Stimulated activated naive CD8-positive, alpha-beta T cell treated with anti-CD3 and anti-CD28 coated beads, Interleukin-15, Interleukin-2, amounts not matched to agents 100 ng/mL and 50 ng/mL, for 24 hours (primary cell): ENCODE measurements around the gene HOXD11.
A peak's percentile ranks its signal among the peaks of the same experiment; 100 is the strongest.

Experiments used
- H3K27ac Mint-ChIP-seq: one replicate; pipeline ENCODE4 v1.8.0; 2021; ENCODE audit warnings: mild to moderate bottlenecking, mixed read lengths
- H3K27me3 Mint-ChIP-seq: one replicate; pipeline ENCODE4 v1.8.0; 2021; ENCODE audit warnings: mixed read lengths
- H3K36me3 Mint-ChIP-seq: one replicate; pipeline ENCODE4 v1.8.0; 2021; ENCODE audit warnings: low read depth, mixed read lengths
- H3K4me1 Mint-ChIP-seq: one replicate; pipeline ENCODE4 v1.8.0; 2021; ENCODE audit warnings: low read depth, mixed read lengths
- H3K4me3 Mint-ChIP-seq: one replicate; pipeline ENCODE4 v1.8.0; 2021; ENCODE audit warnings: mild to moderate bottlenecking, mixed read lengths
- H3K9me3 Mint-ChIP-seq: one replicate; pipeline ENCODE4 v1.8.0; 2021; ENCODE audit warnings: mixed read lengths

Gene HOXD11

DNA sequence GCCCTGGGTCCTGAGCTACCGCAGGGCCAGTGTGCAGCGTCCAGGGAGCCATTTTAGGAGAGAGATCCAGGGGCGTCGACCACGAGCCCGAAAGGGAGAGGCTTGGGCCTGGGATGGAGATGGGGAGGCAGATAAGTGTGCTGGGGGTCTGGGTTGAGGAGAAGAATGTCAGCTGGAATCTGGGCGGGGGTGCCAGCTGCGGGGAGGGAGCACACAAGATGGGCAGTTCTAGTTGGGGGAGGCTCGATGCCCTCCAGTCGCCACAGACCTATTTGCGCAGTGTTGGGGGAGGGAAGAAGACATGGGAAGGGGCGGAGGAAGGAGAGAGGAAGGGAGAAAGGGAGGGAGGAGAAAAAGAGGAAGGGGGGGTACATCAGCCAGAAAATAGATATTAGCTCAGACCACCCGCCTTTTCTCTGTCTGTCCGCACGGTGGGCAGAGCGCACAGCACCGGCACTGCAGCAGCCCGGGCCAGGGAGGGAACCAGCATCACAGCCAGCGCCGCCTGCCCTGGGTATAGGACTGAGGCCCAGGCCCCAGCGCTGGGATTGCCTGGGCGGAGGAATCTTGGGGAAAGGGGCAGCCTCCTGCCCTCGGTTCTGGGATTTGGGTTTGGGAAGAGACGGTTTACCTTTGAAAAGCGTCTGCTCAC is 1.9 kb upstream of the HOXD11 start:
- no peak overlapping the region for H3K27ac Mint-ChIP-seq
- H3K9me3 Mint-ChIP-seq = peaks cover 6% of the 10 kb centered on the region

GRCh38 chr2:176105730-176106580 is 1.1 kb upstream of the HOXD11 start:
- Mint-ChIP-seq H3K36me3 (peaks cover 9% of the 10 kb centered on the region), H3K4me1 (peaks cover 31% of the 10 kb centered on the region), H3K9me3 (peaks cover 6% of the 10 kb centered on the region), H3K4me3 (peak overlapping the region; percentile 68), H3K27ac (peak overlapping the region; percentile 69), H3K27me3 (peaks cover 88% of the 10 kb centered on the region)

More for the DNA sequence above, 1.9 kb upstream of the HOXD11 start:
- Mint-ChIP-seq H3K4me3 (no peak overlapping the region), H3K4me1 (peaks cover 31% of the 10 kb centered on the region), H3K27me3 (peaks cover 89% of the 10 kb centered on the region), H3K36me3 (peaks cover 9% of the 10 kb centered on the region)

DNA sequence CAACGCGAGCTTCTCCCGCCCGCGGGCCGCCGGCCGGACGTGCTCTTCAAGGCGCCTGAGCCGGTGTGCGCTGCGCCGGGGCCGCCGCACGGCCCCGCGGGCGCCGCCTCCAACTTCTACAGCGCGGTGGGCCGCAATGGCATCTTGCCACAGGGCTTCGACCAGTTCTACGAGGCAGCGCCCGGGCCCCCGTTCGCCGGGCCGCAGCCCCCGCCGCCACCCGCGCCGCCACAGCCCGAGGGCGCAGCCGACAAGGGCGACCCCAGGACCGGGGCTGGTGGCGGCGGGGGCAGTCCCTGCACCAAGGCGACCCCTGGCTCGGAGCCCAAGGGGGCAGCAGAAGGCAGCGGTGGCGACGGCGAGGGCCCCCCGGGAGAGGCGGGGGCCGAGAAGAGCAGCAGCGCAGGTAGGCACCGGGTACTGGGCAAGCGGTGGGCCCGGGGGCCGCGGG is 676 bp downstream of the HOXD11 start:
- Mint-ChIP-seq H3K9me3 (peaks cover 6% of the 10 kb centered on the region), H3K36me3 (peaks cover 9% of the 10 kb centered on the region), H3K4me3 (no peak overlapping the region), H3K4me1 (peaks cover 31% of the 10 kb centered on the region), H3K27me3 (peaks cover 88% of the 10 kb centered on the region), H3K27ac (no peak overlapping the region)

DNA sequence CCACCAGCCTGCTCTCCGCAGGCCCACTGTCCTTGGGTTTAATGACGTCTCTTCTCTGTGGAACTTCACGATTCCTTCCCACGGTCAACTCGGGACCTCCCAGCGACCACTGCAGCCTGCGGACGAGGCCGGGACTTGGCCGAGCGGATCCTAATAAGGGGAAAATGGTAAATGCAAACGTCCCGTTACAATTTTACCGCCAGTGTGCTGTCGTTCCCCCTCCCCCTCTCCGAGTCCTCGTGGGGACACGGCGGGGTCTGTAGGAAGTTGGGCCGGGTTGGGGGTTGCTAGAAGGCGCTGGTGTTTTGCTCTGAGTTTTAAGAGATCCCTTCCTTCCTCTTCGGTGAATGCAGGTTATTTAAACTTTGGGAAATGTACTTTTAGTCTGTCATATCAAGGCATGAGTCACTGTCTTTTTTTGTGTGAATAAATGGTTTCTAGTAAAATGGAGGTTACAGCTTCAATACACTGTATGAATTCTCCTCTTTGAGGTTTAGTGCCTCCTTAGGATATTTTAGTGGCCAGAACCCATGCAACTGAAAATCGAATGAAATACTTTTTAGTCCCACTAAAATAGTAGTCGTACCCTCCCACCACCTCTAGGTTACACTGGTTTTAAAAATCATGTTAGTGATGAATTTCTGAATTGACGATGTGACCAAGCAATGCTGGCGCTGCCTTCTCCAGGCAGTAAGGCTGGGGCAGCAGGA is 2.3 kb downstream of the HOXD11 start:
- peaks cover 88% of the 10 kb centered on the region for H3K27me3 Mint-ChIP-seq
- H3K9me3 Mint-ChIP-seq = peaks cover 10% of the 10 kb centered on the region

DNA sequence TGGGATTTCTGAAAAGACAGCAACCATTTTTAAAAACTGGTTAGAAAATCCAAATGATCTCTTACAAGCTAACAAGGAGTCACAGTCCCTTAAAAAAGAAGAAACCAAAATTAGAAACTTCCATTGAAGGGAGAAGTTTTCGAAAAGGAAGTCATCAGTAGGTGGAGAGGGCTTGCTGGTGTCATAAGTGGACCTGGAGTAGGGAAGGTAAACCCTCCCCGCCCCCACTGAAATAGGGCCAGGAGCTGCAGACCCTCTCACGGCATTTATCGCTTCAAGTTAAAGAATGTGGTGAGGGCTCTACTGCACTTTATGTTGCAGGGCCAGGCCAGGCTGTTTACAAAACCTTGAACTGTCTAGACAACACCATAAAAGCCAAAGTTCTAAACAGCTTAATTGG is 2.9 kb downstream of the HOXD11 start:
- H3K4me1 Mint-ChIP-seq = peaks cover 25% of the 10 kb centered on the region
- peaks cover 9% of the 10 kb centered on the region for H3K36me3 Mint-ChIP-seq
- no peak overlapping the region for H3K4me3 Mint-ChIP-seq
- peaks cover 10% of the 10 kb centered on the region for H3K9me3 Mint-ChIP-seq
- H3K27me3 Mint-ChIP-seq = peaks cover 88% of the 10 kb centered on the region
- H3K27ac Mint-ChIP-seq = peak overlapping the region; percentile 50

More for the DNA sequence above, 2.3 kb downstream of the HOXD11 start:
- peaks cover 9% of the 10 kb centered on the region for H3K36me3 Mint-ChIP-seq
- peak overlapping the region; percentile 51 for H3K4me3 Mint-ChIP-seq
- peaks cover 26% of the 10 kb centered on the region for H3K4me1 Mint-ChIP-seq
- H3K27ac Mint-ChIP-seq = peak overlapping the region; percentile 50

DNA sequence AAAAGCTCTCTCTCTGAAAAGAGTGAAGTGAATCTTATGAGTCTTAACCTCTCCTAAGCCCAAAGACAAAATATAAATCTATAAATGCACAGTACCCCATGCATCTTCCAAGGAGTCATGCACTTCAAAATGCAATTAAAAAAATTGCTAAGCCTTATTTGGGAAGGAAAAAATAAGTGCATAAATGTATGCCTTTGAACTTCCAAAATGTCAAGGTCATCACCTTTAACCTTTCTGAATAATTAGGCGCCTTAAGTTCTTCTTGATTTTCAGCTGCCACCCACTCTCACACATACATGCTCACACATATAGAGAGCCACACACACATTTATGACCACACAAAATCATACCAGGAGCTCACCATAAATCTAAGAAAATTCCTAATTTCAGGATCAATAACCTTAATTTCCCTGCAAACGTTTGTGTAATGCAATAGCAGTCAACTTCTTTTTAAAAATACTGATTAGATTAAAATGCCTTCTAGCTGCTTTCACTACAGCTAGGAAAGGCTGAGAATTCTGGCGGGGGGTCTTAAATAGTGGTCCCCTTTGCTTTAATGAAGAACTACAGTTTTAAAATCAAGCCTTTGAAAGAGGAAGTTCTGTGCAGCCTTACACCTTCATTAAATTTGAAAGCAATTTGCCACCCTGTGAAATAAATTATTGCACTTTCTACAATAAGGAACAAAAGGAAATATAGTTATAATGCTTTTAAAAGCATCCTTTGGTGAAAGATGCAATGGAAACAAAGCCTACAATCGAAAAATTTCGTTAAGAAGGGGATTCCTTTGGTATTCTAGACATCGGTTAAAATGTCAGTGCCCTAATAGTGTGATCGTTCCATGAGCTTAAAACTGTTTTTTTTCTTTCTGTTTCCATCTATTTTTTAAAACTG is 3.6 kb downstream of the HOXD11 start:
- Mint-ChIP-seq H3K4me1 (peaks cover 25% of the 10 kb centered on the region), H3K4me3 (no peak overlapping the region), H3K36me3 (peaks cover 9% of the 10 kb centered on the region)

DNA sequence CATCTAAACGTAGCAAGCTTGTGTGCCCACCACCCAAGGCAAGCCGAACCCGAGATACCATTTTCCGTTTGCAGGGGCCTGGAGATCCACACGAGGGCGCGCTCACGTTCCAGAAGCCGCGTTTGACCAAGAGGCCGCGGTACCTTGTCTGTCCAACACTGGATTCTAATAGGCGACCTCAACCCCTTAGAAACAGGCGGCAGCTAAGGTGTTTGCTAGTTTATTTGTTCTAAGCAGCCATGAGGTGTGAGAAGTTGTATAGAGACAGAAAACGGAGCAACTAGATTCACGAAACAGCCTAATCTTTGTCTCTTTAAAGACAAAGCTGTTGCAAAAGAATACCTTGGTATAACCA is 4.2 kb downstream of the HOXD11 start:
- H3K27ac Mint-ChIP-seq = peak overlapping the region; percentile 11
- peaks cover 19% of the 10 kb centered on the region for H3K4me1 Mint-ChIP-seq
- peaks cover 87% of the 10 kb centered on the region for H3K27me3 Mint-ChIP-seq
- no peak overlapping the region for H3K4me3 Mint-ChIP-seq
- peaks cover 10% of the 10 kb centered on the region for H3K9me3 Mint-ChIP-seq
- peaks cover 9% of the 10 kb centered on the region for H3K36me3 Mint-ChIP-seq

More for the DNA sequence above, 3.6 kb downstream of the HOXD11 start:
- Mint-ChIP-seq H3K27me3 (peaks cover 88% of the 10 kb centered on the region), H3K27ac (peak overlapping the region; percentile 11), H3K9me3 (peaks cover 10% of the 10 kb centered on the region)

- H3K27me3 Mint-ChIP-seq = peaks cover 90% of the 10 kb centered on the region
- no peak overlapping the region for H3K27ac Mint-ChIP-seq
- peaks cover 12% of the 10 kb centered on the region for H3K36me3 Mint-ChIP-seq
- no peak overlapping the region for H3K4me3 Mint-ChIP-seq
- H3K9me3 Mint-ChIP-seq = peaks cover 11% of the 10 kb centered on the region
- peaks cover 15% of the 10 kb centered on the region for H3K4me1 Mint-ChIP-seq
Measured at GRCh38 chr2:176111846-176112374, 4.8 kb downstream of the HOXD11 start.

GRCh38 chr2:176112375-176113302 is 5.6 kb downstream of the HOXD11 start:
- Mint-ChIP-seq H3K27ac (no peak overlapping the region), H3K36me3 (peaks cover 14% of the 10 kb centered on the region), H3K9me3 (peaks cover 13% of the 10 kb centered on the region), H3K27me3 (peaks cover 92% of the 10 kb centered on the region), H3K4me1 (peaks cover 12% of the 10 kb centered on the region), H3K4me3 (no peak overlapping the region)

DNA sequence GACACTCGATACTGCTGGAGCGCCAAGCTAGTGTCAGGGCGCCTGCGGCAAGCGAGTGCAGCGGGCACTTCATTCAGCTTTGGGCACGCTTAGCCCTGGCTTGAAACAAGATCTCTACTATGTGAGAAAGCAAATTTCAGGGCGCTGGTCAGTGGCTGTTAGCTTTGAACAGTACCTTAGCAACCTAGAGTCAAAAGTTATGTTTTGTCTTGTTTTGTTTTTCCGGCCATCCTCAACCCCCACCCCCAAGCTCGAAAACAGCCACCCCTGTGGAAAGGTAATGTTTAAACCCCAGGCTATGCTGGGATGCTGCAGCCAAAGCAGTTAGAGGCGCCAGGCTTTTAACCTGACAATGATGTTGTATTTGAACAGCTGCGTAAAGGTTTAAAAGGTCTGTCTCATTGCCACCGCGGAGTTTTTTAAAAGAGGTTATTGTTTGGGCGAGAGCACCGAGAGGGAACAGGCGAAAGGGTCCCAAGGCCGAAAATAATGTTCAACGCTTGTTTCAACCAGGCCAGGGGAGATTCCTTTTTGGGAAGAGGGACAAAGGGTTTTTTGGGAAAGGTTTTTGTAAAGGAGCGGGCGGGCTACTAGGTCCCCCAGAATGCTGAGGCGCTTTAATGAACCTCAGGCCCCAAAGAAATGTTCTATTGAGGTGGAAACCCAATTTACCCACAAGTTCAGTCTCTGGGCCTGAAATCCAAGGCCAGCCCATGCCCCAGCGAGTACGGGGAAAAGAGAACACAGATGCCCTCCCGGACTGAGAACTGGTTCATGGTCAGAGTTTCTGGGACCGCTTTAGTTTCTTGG is 7.2 kb downstream of the HOXD11 start:
- H3K9me3 Mint-ChIP-seq = peaks cover 15% of the 10 kb centered on the region
- peaks cover 96% of the 10 kb centered on the region for H3K27me3 Mint-ChIP-seq
- H3K27ac Mint-ChIP-seq = no peak overlapping the region
- H3K4me3 Mint-ChIP-seq = no peak overlapping the region
- peaks cover 2% of the 10 kb centered on the region for H3K4me1 Mint-ChIP-seq
- H3K36me3 Mint-ChIP-seq = peaks cover 12% of the 10 kb centered on the region

GRCh38 chr2:176114930-176115625 is 8.0 kb downstream of the HOXD11 start:
- Mint-ChIP-seq H3K27me3 (peaks cover 96% of the 10 kb centered on the region), H3K27ac (no peak overlapping the region), H3K4me3 (no peak overlapping the region), H3K4me1 (no peaks in the 10 kb centered on the region), H3K9me3 (peaks cover 10% of the 10 kb centered on the region), H3K36me3 (peaks cover 9% of the 10 kb centered on the region)
